HepG2 (cell line): ENCODE data around the gene ILKAP. TPM values are rescaled to one million over a fixed set of nuclear protein-coding genes. Genes with fewer than 3 reads are reported as not detected.

Experiments used
- BCL3 ChIP-seq: sonication (generic); formaldehyde crosslinking; IDR thresholded peaks from 2 replicates; pipeline ENCODE4 v1.5.1; 2020; ENCODE audit warnings: mild to moderate bottlenecking, missing genetic modification reagents, moderate library complexity
- CHD2 ChIP-seq: IDR thresholded peaks from 2 replicates; pipeline ENCODE4 v1.6.1; 2011; ENCODE audit warnings: low read depth, low read length, improper control_type of control experiment
- DBP ChIP-seq: sonication (generic); formaldehyde crosslinking; IDR thresholded peaks from 2 replicates; pipeline ENCODE4 v1.4.0; 2020; ENCODE audit warnings: missing genetic modification reagents; ENCODE audit errors: not compliant biosample characterization
- FIP1L1 ChIP-seq: fragments of 200-400 bp; formaldehyde crosslinking; IDR thresholded peaks from 2 replicates; pipeline ENCODE4 v1.6.1; 2018; ENCODE audit warnings: low read depth, mild to moderate bottlenecking, low read length, moderate library complexity, borderline replicate concordance; ENCODE audit not compliant: insufficient read depth
- HNRNPH1 ChIP-seq: fragments of 200-400 bp; formaldehyde crosslinking; optimal IDR thresholded peaks from 2 replicates; pipeline ENCODE3; 2017; ENCODE audit warnings: mild to moderate bottlenecking, low read depth, low read length
- KAT7 ChIP-seq: IDR thresholded peaks from 2 replicates; pipeline ENCODE4 v1.6.1; 2018; ENCODE audit warnings: borderline replicate concordance, missing compliant biosample characterization
- MAX ChIP-seq: IDR thresholded peaks from 2 replicates; pipeline ENCODE4 v1.6.1; 2012; ENCODE audit warnings: inconsistent platforms
- MLXIP ChIP-seq: sonication (generic); formaldehyde crosslinking; IDR thresholded peaks from 2 replicates; pipeline ENCODE4 v1.9.0; 2021; ENCODE audit warnings: missing genetic modification reagents, borderline replicate concordance
- NBN ChIP-seq: fragments of 450-650 bp; conservative IDR thresholded peaks from 2 replicates; pipeline ENCODE4 v1.6.1; 2017
- NFE2L2 ChIP-seq: fragments of 150-350 bp; IDR thresholded peaks from 2 replicates; pipeline ENCODE4 v1.6.1; 2014; ENCODE audit warnings: low read length
- PBX3 ChIP-seq: sonication (generic); formaldehyde crosslinking; IDR thresholded peaks from 2 replicates; pipeline ENCODE4 v1.8.1; 2023; ENCODE audit warnings: missing genetic modification reagents, inconsistent platforms, borderline replicate concordance
- THRA ChIP-seq: sonication (generic); formaldehyde crosslinking; IDR thresholded peaks from 2 replicates; pipeline ENCODE4 v1.4.0; 2020; ENCODE audit warnings: missing genetic modification reagents, borderline replicate concordance
- YEATS4 ChIP-seq: sonication (generic); formaldehyde crosslinking; IDR thresholded peaks from 2 replicates; pipeline ENCODE4 v1.4.0; 2020; ENCODE audit warnings: missing genetic modification reagents, borderline replicate concordance
- ZIK1 ChIP-seq: sonication (generic); formaldehyde crosslinking; IDR thresholded peaks from 2 replicates; pipeline ENCODE4 v1.5.0; 2020; ENCODE audit warnings: mild to moderate bottlenecking, low read depth, missing genetic modification reagents, borderline replicate concordance
- ZKSCAN8 ChIP-seq: IDR thresholded peaks from 2 replicates; pipeline ENCODE4 v1.6.1; 2016; ENCODE audit warnings: borderline replicate concordance, missing genetic modification reagents, missing compliant biosample characterization
- ZNF343 ChIP-seq: sonication (generic); formaldehyde crosslinking; IDR thresholded peaks from 2 replicates; pipeline ENCODE4 v1.4.0; 2020; ENCODE audit warnings: mild to moderate bottlenecking, missing genetic modification reagents
- ZNF572 ChIP-seq: sonication (generic); formaldehyde crosslinking; IDR thresholded peaks from 2 replicates; pipeline ENCODE4 v1.5.1; 2020; ENCODE audit warnings: mild to moderate bottlenecking, missing genetic modification reagents
- ZNF740 ChIP-seq: sonication (generic); formaldehyde crosslinking; IDR thresholded peaks from 2 replicates; pipeline ENCODE4 v1.4.0; 2020; ENCODE audit warnings: missing genetic modification reagents
- ZNF780A ChIP-seq: sonication (generic); formaldehyde crosslinking; IDR thresholded peaks from 2 replicates; pipeline ENCODE4 v1.8.0; 2022; ENCODE audit warnings: mild to moderate bottlenecking, missing genetic modification reagents, moderate library complexity
- ZNF839 ChIP-seq: sonication (generic); formaldehyde crosslinking; IDR thresholded peaks from 2 replicates; pipeline ENCODE4 v1.4.0; 2020; ENCODE audit warnings: missing genetic modification reagents, mild to moderate bottlenecking, borderline replicate concordance
- polyA plus RNA-seq, 8 experiments: library from polyadenylated mRNA; depleted of rRNA in 3 of 8; stranded (reverse) in 7 of 8; unstranded in 1 of 8; fragments of >200 nt; fragmentation: Illumina TruSeq in 4 of 8; extraction: Trizol in 4 of 8; gene quantifications; 2 replicates each; pipeline versions ENCODE4 v1.2.1 to v1.2.3, GENCODE V29; 2011 to 2016; ENCODE audit warnings: low read depth in 4 of 8, missing spikeins in 1 of 8, mixed read lengths in 1 of 8; ENCODE audit not compliant: insufficient read depth in 1 of 8
- total RNA-seq, 5 experiments: library from RNA; depleted of rRNA; stranded (reverse); fragments of >200 nt; fragmentation: Illumina TruSeq; extraction: Trizol; gene quantifications; 2 replicates each; pipeline ENCODE4 v1.2.3, GENCODE V29; 2016; ENCODE audit warnings: low read depth in 1 of 5

Gene ILKAP
- total and polyA plus RNA-seq, 2 of the 13 experiments (the other 11 are each of a cell fraction or from before 2014, with no cell fraction given) = 29.6 to 33.1 TPM

- no peak; the same call in 1 of the 2 replicates for TF ChIP-seq ZNF780A (CRISPR knock-in tag)
- no peak for TF ChIP-seq HNRNPH1
- TF ChIP-seq MLXIP = no peak
- TF ChIP-seq PBX3 = no peak
- no peak for TF ChIP-seq DBP (CRISPR knock-in tag)
- no peak for TF ChIP-seq ZKSCAN8
- TF ChIP-seq BCL3 (CRISPR knock-in tag) = 0 out of 2 replicates have a peak, but pooled peaks have one; percentile 17
- no peak for TF ChIP-seq FIP1L1
- no peak for TF ChIP-seq NBN
- no peak for TF ChIP-seq ZNF839
- peak; percentile 19; the same call in 1 of the 2 replicates for TF ChIP-seq ZNF343
- TF ChIP-seq CHD2 = no peak
- no peak for TF ChIP-seq ZIK1 (CRISPR knock-in tag)
- peak; percentile 37; the same call in 1 of the 2 replicates for TF ChIP-seq MAX
- TF ChIP-seq KAT7 (CRISPR knock-in tag) = peak; percentile 46; the same call in 1 of the 2 replicates
- TF ChIP-seq THRA (CRISPR knock-in tag) = no peak; the same call in 1 of the 2 replicates
- TF ChIP-seq ZNF572 (CRISPR knock-in tag) = peak; percentile 86; the same call in 1 of the 2 replicates
- TF ChIP-seq YEATS4 = no peak
- TF ChIP-seq ZNF740 (CRISPR knock-in tag) = peak; percentile 79
- TF ChIP-seq NFE2L2 = no peak
Observed at GRCh38 chr2:238242731-238243495, 39.4 kb upstream of the ILKAP start (continued).
